Mammary epithelial cell (primary cell): ENCODE measurements around the gene ZNF491.

Experiments used
- CTCF ChIP-seq, 2 donors: IDR thresholded peaks in 1 of 2; conservative IDR thresholded peaks in 1 of 2; 2 replicates each; pipeline ENCODE4 v1.5.1; 2011 to 2012; ENCODE audit warnings: inconsistent platforms in 2 of 2, low read length in 2 of 2, mild to moderate bottlenecking in 2 of 2, control low read depth in 1 of 2, low read depth in 1 of 2; ENCODE audit not compliant: insufficient read depth in 1 of 2; ENCODE audit errors: extremely low read depth in 1 of 2
- EZH2 ChIP-seq: IDR thresholded peaks from 2 replicates; pipeline ENCODE4 v1.6.1; 2012; ENCODE audit warnings: low read length, inconsistent platforms, borderline replicate concordance

DNA sequence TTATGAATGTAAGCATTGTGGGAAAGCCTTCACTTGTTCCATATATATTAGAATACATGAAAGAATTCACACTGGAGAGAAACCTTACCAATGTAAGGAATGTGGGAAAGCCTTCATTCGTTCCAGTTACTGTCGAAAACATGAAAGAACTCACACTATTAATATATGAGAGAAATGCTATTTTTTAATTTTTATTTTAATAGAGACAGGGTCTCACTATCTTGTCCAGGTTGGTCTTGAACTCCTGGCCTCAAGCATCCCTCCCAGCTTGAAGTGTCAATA lies 8.7 kb downstream of the ZNF491 start:
- TF ChIP-seq CTCF (conservative IDR thresholded peaks at IDR 0.05 in 1 of 2, IDR thresholded peaks at IDR 0.05 in 1 of 2; ENCODE audit: extremely low read depth in 1 of 2, insufficient read depth in 1 of 2, low read depth in 1 of 2, low read length in 2 of 2) (no peak), EZH2 (no peak)
